GM19035 (cell line): Measurements from ENCODE around the gene STAP2.

Experiments
- ATAC-seq: cut with Tn5 transposase; IDR thresholded peaks from one replicate; pipeline ENCODE4 v1.9.1; 2021; ENCODE audit not compliant: unreplicated experiment

STAP2 gene, protein sequence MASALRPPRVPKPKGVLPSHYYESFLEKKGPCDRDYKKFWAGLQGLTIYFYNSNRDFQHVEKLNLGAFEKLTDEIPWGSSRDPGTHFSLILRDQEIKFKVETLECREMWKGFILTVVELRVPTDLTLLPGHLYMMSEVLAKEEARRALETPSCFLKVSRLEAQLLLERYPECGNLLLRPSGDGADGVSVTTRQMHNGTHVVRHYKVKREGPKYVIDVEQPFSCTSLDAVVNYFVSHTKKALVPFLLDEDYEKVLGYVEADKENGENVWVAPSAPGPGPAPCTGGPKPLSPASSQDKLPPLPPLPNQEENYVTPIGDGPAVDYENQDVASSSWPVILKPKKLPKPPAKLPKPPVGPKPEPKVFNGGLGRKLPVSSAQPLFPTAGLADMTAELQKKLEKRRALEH

DNA sequence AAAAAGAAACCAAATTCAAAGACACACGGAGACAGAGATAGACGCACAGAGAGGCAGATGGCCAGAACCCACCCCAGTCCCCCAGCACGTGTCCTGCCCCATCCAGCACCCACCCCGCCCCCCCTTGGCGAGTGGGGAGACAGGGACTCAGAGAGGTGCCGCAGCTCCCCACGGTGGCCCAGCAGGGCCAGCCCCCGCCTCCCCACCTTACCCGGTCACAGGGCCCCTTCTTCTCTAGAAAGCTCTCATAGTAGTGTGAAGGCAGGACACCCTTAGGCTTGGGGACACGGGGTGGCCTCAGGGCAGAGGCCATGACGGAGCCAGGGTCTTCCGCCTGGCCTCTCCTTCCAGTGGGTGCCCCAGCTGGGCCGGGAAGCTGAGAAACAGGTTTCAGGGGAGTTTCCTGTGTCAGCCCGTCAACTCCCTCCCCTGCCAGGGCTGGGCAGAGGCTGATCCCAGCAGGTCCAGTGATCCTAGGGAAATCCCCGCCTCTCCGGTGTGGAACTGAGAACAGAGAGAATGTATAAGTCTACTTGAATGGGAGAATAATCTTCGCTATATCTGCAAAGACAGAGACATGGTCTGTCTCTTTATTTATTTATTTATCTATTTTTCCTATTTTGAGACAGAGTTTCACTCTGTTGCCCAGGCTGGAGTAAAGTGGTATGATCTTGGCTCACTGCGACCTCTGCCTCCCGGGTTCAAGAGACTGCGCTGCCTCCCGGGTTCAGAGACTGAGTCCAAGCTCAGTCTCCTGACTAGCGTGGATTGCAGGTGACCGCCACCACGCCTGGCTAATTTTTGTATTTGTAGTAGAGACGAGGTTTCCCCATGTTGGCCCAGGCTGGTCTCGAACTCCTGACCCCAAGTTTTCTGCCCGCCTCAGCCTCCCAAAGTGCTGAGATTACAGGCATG, at the start of gene STAP2:
TSS of gene STAP2 (minus strand) at position 387 of the 915 bp plus-strand sequence. CDS start at position 313, 74 bp downstream.
- ATAC-seq = no peak

DNA sequence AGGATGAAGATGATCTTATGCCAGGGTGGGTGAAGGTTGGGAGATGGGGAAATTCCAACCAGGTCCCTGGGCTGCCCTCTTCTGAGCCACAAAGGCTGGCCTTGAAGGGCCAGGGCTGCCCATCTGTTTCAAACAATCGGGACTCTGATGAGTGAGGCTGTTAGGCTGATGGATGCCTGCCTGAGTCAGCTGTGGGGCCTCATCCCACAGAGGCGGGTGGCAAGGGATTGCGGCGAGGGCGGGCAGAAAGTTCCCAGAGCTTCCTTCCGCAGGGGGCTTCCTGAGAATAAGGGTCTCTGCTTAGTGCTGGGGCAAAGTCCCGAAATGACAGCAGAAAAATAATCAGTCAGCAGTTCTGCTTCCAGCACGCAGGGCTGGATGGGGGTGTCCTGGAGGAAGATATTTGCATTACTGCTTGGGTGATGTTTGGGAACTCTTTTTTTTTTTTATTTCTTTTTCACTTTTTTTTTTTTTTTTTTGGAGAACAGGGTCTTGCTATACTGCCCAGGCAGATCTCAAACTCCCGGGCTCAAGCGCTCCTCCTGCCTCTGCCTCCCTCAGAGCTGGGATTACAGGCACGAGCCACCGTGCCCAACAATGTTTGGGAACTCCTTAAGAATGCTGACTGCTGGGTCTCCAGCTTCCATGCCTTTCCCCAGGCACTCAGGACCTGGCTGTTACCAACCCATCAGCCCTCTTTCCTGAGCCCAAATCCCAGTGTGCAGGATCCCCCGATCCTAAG, 47.6 kb upstream of the STAP2 start:
- ATAC-seq = no peak

GRCh38 chr19:4385291-4386040, 46.8 kb upstream of the STAP2 start:
- no peak for ATAC-seq

GRCh38 chr19:4380254-4380727, 41.7 kb upstream of the STAP2 start:
- ATAC-seq = no peak

DNA sequence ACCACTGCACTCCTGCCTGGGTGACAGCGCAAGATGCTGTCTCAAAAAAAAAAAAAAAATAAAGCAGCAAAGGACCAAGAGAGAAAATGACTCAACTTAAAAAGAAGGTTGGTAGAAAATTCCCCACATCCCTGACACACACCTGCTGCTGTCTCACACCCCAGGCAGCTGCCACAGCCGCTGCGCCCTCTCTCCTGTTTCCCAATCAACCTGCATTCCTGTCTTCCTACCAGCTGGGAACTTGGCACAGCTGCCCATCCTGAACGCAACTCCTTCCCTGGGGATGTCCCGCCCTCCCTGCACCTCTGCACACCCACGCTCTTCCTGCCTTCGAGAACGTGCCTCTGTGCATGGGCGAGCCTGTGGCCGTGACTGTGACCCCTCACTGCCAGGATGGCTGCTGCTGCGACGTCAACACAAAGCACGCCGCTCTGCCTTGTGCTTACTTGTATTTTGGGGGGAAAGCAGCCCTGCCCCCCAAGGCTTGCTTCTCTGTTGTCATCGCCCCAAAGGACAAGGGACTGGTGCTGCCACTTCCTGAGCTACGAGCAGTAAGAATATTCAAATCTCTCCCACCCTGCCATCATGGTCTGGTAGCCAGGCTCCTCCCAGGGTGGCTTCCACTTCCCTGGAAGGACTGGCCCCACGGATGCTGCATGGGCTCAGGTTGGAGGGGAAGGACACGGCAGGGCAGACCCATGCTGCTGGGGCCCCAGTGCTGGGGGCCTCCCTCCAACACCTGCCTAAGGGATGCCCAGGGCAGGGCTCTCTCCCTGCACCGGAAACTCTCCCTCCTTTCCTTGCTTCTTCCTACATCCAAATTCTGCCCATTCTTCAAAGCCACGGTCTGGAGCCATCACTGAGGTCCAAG, 41.0 kb upstream of the STAP2 start:
- no peak for ATAC-seq

GRCh38 chr19:4378886-4379285, 40.3 kb upstream of the STAP2 start:
- ATAC-seq = no peak

DNA sequence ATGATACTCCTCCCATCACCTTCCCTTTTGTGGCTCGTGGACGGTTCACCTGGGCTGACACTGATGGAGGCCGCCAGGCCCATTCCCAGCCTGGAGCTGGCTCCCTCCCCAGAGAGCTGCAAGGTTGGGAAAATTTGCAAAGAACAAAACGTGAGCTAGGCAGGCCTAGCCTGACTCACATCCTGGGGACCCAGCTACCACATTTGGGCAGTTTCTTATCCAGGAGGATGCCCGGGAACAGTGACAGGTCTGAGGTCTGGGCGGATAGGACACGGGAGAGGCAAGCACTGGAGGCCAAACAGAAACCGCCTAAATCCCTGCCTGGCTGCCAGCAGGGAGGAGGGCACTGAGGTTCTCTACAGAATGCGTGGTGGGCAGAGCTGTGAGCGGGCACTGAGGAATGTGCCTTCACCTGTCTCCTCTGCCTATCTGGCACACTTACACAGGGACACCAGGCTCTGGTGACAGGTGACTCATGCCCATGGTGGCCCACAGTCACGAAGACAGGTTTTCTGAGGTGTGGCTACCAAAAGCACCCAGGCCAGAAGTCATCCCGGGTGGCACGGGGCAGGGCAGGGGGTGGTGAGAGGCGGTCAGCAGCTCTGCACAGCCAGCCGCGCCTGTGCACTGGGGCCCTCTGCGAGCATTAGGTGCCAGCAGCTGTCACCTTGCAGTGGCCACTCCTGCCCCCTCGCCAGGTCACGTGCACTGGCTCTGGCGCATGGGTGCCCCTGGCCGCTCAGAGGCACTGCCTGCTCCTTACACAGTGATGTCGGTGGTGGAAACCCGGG, 38.6 kb upstream of the STAP2 start:
- no peak for ATAC-seq

DNA sequence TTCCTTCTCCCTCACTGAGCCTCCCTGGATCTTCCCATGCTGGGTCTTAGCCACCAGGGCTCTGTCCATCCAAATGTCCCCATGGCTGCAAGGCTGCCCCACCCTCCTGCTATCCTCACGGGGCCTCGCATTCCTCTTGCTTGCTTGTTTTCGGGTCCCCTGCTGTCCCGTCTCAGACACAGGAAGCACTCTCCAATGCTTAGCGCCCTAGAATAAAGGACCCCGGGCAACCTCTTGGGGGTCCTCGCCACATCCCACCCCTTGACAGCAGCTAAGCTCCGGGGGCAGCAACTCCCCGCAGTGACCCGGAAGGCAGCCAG, 38.0 kb upstream of the STAP2 start:
- no peak for ATAC-seq

- ATAC-seq = no peak
These were observed 37.5 kb upstream of the STAP2 start for GRCh38 chr19:4376028-4376670.

DNA sequence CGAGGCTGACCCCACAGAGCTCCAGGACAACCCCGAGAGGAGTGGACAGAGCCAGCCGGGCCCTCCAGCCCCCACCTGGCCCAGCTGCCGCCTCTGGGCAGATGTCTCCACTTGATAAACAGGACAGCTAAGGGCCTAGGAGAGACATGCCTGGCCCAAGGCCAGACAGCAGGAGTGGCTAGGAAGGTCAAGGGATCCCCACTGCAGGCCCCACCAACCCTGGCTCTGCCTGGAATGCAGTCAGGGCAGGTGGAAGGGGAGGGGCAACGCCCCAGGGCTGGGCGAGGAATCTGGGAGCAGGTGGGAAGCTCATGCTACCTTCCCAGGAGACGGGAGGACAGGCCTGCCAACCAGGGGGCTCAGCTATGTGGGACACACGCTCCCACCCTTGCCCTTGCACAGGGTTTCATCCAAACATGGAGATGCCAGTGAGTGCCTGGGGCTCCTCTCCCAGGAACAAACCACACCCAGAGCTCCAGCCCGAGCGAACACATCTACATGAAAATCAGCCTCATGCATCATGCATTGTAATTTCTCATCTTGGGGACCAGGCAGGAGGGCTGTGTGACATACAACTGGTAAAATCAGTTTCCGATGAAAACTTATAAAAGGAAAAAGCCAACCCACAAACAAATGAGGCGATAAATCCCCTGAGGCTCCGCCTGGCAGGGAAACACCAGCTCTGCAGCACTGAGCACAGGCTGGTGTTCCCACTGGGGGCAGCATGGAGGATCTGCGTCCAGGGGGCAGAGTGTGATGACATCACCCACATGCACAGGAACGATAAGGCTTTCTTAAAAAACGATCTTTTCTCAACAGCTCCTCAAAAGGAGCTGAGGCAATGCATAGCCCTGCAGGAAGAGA, 36.8 kb upstream of the STAP2 start:
- ATAC-seq = no peak

DNA sequence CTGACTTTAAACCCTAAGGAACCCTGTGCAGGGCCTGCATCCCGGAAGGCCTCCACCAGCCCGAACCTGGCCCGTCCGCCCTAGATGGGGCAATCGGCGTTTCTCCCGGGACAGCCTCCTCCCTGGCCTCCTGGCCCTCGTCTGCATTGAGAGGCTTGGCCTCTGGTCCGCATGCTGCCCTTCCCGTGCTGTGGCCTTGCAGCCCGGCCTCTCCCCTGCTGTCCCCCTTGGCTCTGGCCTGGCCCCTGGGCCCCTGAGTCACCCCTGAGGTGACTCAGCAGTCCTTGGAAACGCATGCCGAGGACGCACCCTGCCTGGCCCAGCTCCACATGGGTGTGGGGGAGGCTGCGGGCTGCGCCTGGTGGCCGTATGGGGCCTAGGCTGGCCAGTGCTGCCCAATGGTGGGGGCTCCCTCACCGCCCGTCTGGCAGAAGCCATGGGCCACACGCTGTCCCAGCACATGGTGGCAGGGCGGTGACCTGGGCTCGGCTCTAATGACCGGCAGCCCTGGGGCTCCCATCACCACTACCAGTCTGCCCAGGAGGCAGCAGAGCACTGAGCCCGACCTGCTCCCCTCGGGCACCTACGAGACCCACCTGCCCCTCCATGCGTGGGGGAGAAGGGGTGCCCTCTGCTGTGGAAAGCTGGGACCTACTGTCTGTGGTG, 36.0 kb upstream of the STAP2 start:
- ATAC-seq = no peak

- no peak for ATAC-seq
These were observed 35.2 kb upstream of the STAP2 start for GRCh38 chr19:4373601-4374497.

GRCh38 chr19:4373013-4373367, 34.4 kb upstream of the STAP2 start:
- ATAC-seq = no peak

- ATAC-seq = no peak
These were observed 33.8 kb upstream of the STAP2 start for GRCh38 chr19:4372165-4373012.
